Stimulated activated CD8-positive, alpha-beta memory T cell treated with anti-CD3 and anti-CD28 coated beads, Interleukin-12 subunit alpha, Interleukin-12 subunit beta, amount 100 ng/mL, for 24 hours (primary cell): Measurements from ENCODE around the gene HTRA2.
"Not testable (repeated sequence)": the region's sequence is repeated elsewhere in the genome, so short reads cannot be mapped to it uniquely, and the experiment has no call there.

Source experiments
- DNase-seq: peaks from one replicate; pipeline ENCODE4 v3.0.0-alpha.2; 2020; ENCODE audit errors: extremely low read depth

The HTRA2 gene

DNA sequence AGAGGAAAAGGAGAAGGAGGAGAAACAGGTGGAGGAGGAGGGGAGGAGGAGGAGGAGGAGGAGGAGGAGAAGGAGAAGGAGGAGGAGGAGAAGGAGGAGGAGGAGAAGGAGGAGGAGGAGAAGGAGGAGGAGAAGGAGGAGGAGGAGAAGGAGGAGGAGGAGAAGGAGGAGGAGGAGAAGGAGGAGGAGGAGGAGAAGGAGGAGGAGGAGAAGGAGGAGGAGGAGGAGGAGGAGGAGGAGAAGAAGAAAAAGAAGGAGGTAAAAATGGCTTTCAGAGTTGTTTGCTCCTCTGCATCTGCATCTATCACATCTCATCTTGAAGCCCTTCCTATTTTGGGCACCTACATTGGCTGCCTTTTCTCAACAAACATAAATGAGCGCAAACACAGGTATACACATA is 31.3 kb downstream of the HTRA2 start:
- DNase-seq = not testable (repeated sequence)

- no peak for DNase-seq
Observed at GRCh38 chr2:74562126-74562775, 32.5 kb downstream of the HTRA2 start.

DNA sequence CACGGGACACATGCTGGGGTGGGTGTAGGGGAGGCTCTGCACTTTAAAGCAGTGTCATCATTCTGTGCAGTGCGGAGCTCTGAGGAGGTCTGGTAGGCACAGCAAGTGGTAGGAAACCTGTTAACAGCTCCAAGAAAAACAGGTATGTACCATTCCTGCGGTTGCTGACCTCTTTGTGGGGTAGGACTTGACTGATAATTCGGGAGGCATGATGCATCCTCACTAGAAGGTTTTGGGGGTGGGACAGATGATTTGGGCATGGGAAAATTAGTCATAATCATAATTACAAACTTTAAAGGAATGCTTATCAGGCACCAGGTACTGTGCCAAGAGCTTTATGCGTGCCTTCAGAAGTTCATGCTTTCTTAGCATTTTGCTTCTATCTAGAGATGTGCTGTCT is 34.5 kb downstream of the HTRA2 start:
- DNase-seq = no peak

DNA sequence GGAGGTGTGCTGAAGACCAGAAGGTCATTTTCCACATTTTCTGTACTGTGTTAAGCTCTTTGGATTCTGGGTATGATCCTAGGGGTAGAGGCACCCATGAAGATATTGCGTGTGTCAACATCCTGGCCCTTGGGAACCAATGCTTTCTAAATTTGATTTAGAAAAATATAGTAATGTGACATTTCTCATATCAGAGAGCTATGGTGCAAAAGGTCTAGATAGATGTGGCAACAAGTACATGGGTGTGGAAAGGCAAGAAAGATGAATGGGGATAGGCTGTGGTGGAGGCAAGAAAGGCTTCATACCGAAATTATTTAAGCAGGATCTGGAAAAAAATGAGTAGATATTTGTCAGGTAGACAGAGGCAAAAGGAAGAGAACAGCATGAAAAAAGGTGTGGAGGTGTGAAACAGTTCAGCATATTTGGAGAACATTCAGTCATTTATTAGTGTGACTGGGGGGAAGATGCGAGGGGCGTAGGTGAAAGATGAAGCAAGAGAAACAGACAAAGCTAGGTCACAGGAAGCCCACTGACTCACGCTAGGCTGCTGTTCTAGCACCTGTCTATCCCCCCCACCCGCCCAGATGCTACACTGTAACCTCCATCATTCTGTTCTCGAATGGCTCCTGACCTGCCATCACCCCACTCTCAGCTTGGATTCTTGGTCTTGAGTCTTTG is 36.5 kb downstream of the HTRA2 start:
- DNase-seq = no peak

DNA sequence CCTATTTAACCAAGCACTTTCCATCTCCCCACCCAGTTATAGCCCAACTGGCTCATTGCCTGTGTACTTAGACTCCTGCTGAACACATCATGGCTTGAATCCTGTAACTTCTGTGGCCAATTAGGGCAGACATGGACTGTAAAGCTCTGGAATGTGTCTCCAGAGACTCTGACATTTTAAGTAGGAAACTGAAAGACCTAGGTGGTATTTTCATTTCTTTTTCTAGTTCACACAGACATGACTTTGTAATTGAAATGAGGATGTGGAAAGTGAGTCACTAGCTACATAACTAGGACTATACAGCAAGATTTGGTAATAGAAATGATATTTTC is 37.0 kb downstream of the HTRA2 start:
- no peak for DNase-seq

- DNase-seq = no peak
Observed at GRCh38 chr2:74567881-74568280, 38.1 kb downstream of the HTRA2 start.

DNA sequence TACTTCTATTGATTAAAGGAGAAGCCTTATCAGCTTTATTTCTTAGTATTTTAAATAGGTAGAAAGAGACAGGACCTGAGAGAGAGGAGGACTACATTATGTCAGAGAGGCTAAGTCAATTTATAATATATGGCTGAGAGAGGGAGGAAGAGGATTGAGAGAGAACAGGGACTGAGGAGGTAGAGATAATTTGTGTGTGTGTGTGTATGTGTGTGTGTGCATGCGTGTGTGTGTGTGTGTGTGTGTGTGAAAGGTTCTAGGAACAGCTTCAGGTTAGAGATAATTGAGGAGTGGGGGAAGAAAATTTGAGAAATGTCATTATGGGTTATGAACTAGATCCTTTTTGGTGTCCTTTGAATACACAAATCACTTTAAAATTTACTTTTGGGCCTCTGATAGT is 40.0 kb downstream of the HTRA2 start:
- no peak for DNase-seq

- no peak for DNase-seq
Observed at GRCh38 chr2:74571058-74571457, 41.3 kb downstream of the HTRA2 start.

- no peak for DNase-seq
Observed at GRCh38 chr2:74572178-74572925, 42.6 kb downstream of the HTRA2 start.

DNA sequence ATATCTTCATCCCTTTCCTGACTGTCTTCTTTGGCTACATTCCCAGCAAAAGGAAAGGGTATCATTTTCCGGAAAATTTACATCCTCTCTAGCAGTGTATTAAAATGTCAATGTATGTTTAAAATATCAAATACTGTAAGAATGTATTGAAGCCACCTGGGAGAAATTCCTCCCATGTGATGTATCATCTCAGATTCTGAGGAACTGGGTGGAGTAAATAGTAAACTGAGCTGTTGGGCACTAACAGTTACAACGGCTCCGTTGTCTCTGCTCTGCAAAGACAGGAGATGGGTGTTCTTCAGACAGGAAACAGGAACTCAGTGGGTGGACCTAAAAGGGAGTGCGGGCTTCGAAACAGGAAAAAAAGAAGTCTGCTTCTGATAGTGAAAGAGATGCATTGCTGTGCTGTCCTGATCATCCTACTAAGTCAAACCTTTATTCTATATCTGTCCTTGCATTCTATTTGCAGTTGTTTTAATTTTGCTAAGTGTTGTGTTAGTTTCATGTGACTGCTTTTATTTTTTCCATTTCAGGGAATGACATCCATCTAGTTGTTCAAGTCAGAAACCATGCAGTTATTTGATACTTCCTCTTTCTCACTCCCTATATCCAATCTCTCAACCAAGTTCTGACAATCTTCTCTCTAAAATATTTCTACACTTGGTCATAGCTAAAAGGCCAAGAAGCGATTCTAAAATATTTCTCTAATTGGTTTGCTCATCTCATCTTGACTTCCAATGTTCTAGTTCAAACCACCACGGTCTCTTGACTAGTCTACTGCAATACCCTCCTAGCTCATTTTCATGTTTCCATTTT is 44.2 kb downstream of the HTRA2 start:
- DNase-seq = no peak

GRCh38 chr2:74575320-74575719 is 45.6 kb downstream of the HTRA2 start:
- no peak for DNase-seq

- DNase-seq = no peak
Observed at GRCh38 chr2:74576211-74576862, 46.6 kb downstream of the HTRA2 start.

DNA sequence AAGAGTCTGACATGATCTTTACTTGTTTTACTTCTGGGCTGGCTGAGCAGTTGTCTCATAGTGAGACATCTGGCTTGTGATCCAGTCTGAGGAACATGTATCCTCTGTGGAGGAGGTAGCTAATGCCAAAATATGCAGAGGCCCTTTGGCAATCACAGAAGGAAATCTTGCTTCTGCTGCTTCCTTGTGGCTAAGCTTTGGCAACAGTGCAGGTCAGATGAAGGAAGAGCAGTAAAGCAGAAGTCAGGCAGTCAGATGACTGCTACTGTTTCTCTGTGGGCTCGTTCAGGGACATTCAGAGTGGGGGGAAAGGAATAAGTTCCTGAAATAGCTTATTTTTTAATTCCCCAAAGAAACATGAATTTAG is 47.1 kb downstream of the HTRA2 start:
- no peak for DNase-seq

GRCh38 chr2:74577448-74577847 is 47.7 kb downstream of the HTRA2 start:
- no peak for DNase-seq

DNA sequence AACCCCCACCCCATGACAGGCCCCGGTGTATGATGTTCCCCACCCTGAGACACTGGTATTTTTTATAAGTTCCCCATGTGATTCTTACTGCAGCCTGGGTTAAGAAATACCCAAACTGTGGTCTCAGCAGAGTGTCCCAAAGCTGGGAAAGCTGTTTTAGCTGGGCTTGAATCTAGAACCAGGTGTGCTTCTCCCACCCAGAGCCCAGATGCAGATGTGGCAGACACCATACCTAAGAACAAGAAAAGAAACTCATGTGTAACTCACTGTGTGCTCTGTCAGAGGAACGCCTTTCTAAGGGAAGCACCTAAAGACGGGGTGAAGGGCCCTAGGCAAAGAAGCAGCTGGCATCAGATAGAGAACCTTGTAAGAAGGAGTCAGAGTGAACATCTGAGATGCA is 48.7 kb downstream of the HTRA2 start:
- no peak for DNase-seq

GRCh38 chr2:74581463-74581862 is 51.7 kb downstream of the HTRA2 start:
- no peak for DNase-seq

DNA sequence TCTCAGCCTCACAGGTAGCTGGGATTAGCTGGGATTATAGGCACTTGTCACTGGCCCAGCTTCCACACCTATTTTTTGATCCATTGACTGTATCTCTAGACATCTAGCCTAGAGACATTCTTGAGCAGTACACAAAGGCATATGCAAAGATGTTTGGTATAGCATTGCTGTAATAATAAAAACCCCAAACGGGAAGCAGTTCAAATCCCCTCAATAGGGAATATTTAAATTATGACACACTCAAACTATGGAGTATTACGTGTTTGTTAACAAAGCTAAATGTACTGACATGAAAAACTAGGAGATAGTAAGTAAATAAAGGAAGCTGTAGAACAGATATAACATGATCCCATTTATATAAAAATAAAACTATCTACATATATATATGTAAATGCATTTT is 52.5 kb downstream of the HTRA2 start:
- no peak for DNase-seq
